K562 (cell line): ENCODE measurements around the gene LZTR1. TPM values are rescaled to one million over a fixed set of nuclear protein-coding genes. Genes with fewer than 3 reads are reported as not detected.

Experiments used
- ASH1L ChIP-seq: fragments of 450-650 bp; IDR thresholded peaks from 2 replicates; pipeline ENCODE4 v1.6.1; 2018; ENCODE audit warnings: borderline replicate concordance, mild to moderate bottlenecking, low read depth; ENCODE audit not compliant: partially characterized antibody
- CTBP1 ChIP-seq: fragments of 450-650 bp; IDR thresholded peaks from 2 replicates; pipeline ENCODE4 v1.6.1; 2016; ENCODE audit warnings: borderline replicate concordance
- ESRRA ChIP-seq: fragments of 450-650 bp; IDR thresholded peaks from 2 replicates; pipeline ENCODE4 v1.6.1; 2014; ENCODE audit warnings: low read depth, mild to moderate bottlenecking, moderate library complexity, borderline replicate concordance
- GABPB1 ChIP-seq: sonication (generic); formaldehyde crosslinking; IDR thresholded peaks from 2 replicates; pipeline ENCODE4 v1.8.0; 2022; ENCODE audit warnings: mild to moderate bottlenecking, missing genetic modification reagents
- GABPB2 ChIP-seq: fragments of 250-450 bp; sonication (Bioruptor Pico); conservative IDR thresholded peaks from 2 replicates; pipeline ENCODE4 v1.5.1; 2021; ENCODE audit warnings: mild to moderate bottlenecking
- HINFP ChIP-seq: fragments of 450-650 bp; conservative IDR thresholded peaks from 2 replicates; pipeline ENCODE4 v1.6.1; 2016; ENCODE audit warnings: missing genetic modification characterization, low read depth, mild to moderate bottlenecking, control low read depth, missing compliant biosample characterization
- IRF2 ChIP-seq: sonication (generic); formaldehyde crosslinking; IDR thresholded peaks from 2 replicates; pipeline ENCODE4 v1.8.1; 2022; ENCODE audit warnings: mild to moderate bottlenecking, missing genetic modification reagents
- MBD2 ChIP-seq: sonication (generic); IDR thresholded peaks from 2 replicates; pipeline ENCODE4 v1.6.1; 2016; ENCODE audit warnings: low read depth, borderline replicate concordance
- MITF ChIP-seq: IDR thresholded peaks from 2 replicates; pipeline ENCODE4 v1.6.1; 2014; ENCODE audit warnings: antibody characterized with exemption
- NR4A1 ChIP-seq, 2 experiments: fragments of 250-450 bp in 1 of 2; fragments of 450-650 bp in 1 of 2; sonication (Bioruptor Pico) in 1 of 2; IDR thresholded peaks; 2 replicates each; pipeline versions ENCODE4 v1.4.0 to v1.6.1; 2016 to 2020; ENCODE audit warnings: mild to moderate bottlenecking in 2 of 2, missing compliant biosample characterization in 1 of 2, missing genetic modification characterization in 1 of 2, moderate library complexity in 1 of 2
- RBBP5 ChIP-seq: fragments of 200-600 bp; sonication (generic); IDR thresholded peaks from 2 replicates; pipeline ENCODE4 v1.6.1; 2012; ENCODE audit warnings: borderline replicate concordance, mild to moderate bottlenecking, low read length, control low read depth, inconsistent platforms; ENCODE audit not compliant: insufficient read depth, poor library complexity, severe bottlenecking
- RUNX1 ChIP-seq: sonication (generic); IDR thresholded peaks from 2 replicates; pipeline ENCODE4 v1.6.1; 2016; ENCODE audit warnings: antibody characterized with exemption, low read depth
- SAP30 ChIP-seq: fragments of 200-600 bp; sonication (generic); IDR thresholded peaks from 2 replicates; pipeline ENCODE4 v1.6.1; 2012; ENCODE audit warnings: borderline replicate concordance, low read depth, mild to moderate bottlenecking, moderate library complexity, low read length, control low read depth, inconsistent platforms; ENCODE audit not compliant: insufficient read depth, poor library complexity, severe bottlenecking
- SNRNP70 ChIP-seq: fragments of 200-400 bp; formaldehyde crosslinking; optimal IDR thresholded peaks from 2 replicates; pipeline ENCODE3; 2017; ENCODE audit warnings: low read depth, low read length
- SREBF2 ChIP-seq: sonication (generic); formaldehyde crosslinking; IDR thresholded peaks from 2 replicates; pipeline ENCODE4 v1.4.0; 2020; ENCODE audit warnings: mild to moderate bottlenecking, missing genetic modification reagents
- TAF9B ChIP-seq: fragments of 450-650 bp; IDR thresholded peaks from 2 replicates; pipeline ENCODE4 v1.6.1; 2018; ENCODE audit warnings: mild to moderate bottlenecking; ENCODE audit not compliant: partially characterized antibody
- U2AF1 ChIP-seq: fragments of 200-400 bp; formaldehyde crosslinking; optimal IDR thresholded peaks from 2 replicates; pipeline ENCODE3; 2017; ENCODE audit warnings: mild to moderate bottlenecking, low read depth, low read length, moderate library complexity
- U2AF2 ChIP-seq: fragments of 200-400 bp; formaldehyde crosslinking; optimal IDR thresholded peaks from 2 replicates; pipeline ENCODE3; 2017; ENCODE audit warnings: low read depth, mild to moderate bottlenecking, low read length
- ZNF197 ChIP-seq: fragments of 200-800 bp; sonication (Bioruptor generic); IDR thresholded peaks from 2 replicates; pipeline ENCODE4 v1.6.1; 2016; ENCODE audit warnings: low read depth, missing genetic modification characterization, missing compliant biosample characterization
- ZNF316 ChIP-seq: fragments of 450-650 bp; IDR thresholded peaks from 2 replicates; pipeline ENCODE4 v1.6.1; 2016
- ZNF408 ChIP-seq: fragments of 250-450 bp; sonication (Bioruptor Pico); IDR thresholded peaks from 2 replicates; pipeline ENCODE4 v1.4.0; 2020; ENCODE audit warnings: low read depth, mild to moderate bottlenecking, moderate library complexity
- ZNF511 ChIP-seq: sonication (generic); formaldehyde crosslinking; IDR thresholded peaks from 2 replicates; pipeline ENCODE4 v1.8.0; 2022; ENCODE audit warnings: mild to moderate bottlenecking, missing genetic modification reagents
- ZNF717 ChIP-seq: fragments of 250-450 bp; sonication (Bioruptor Pico); IDR thresholded peaks from 2 replicates; pipeline ENCODE4 v1.5.0; 2021
- ZNF785 ChIP-seq: fragments of 250-450 bp; sonication (Bioruptor Pico); IDR thresholded peaks from 2 replicates; pipeline ENCODE4 v1.4.0; 2020; ENCODE audit warnings: mild to moderate bottlenecking
- polyA plus RNA-seq, 8 experiments: library from polyadenylated mRNA; depleted of rRNA in 4 of 8; stranded (reverse) in 5 of 8; unstranded in 3 of 8; fragments of >200 nt; fragmentation: Nextera tagmentation in 2 of 8; fragmentation: Illumina TruSeq in 1 of 8; extraction: Ambion mirVana in 2 of 8; extraction: Trizol in 1 of 8; gene quantifications; 2 replicates each; pipeline versions ENCODE4 v1.2.1 to v1.2.3, GENCODE V29; 2011 to 2014; ENCODE audit warnings: inconsistent platforms in 1 of 8, missing spikeins in 1 of 8
- total RNA-seq, 7 experiments: library from RNA; depleted of rRNA in 6 of 7; stranded (reverse); fragments of >200 nt in 6 of 7; fragmentation: Illumina TruSeq in 2 of 7; extraction: Trizol in 2 of 7; gene quantifications; 2 replicates each; pipeline versions ENCODE4 v1.2.1 to v1.2.3, GENCODE V29; 2011 to 2021; ENCODE audit warnings: low replicate concordance in 1 of 7
- TF ChIP-seq, protein P1 (sequence below): fragments of 450-650 bp; IDR thresholded peaks from 2 replicates; pipeline ENCODE4 v1.6.1; 2017; ENCODE audit warnings: antibody characterized with exemption

The LZTR1 gene
- total and polyA plus RNA-seq, 9 of the 15 experiments (the other 6 are each of a cell fraction or from before 2014, with no cell fraction given) = 2.2 to 135 (median 63.0) TPM

- TF ChIP-seq SREBF2 (CRISPR knock-in tag) = no peak
- no peak for TF ChIP-seq ZNF408 (CRISPR knock-in tag)
- TF ChIP-seq TAF9B = no peak
- TF ChIP-seq GABPB2 = no peak
- TF ChIP-seq NR4A1 (CRISPR knock-in tag; IDR thresholded peaks at IDR 0.05) = peak; percentile 98
- peak; percentile 85; the same call in 1 of the 2 replicates for TF ChIP-seq NR4A1 (tag; IDR thresholded peaks at IDR 0.05)
- TF ChIP-seq, protein P1, sequence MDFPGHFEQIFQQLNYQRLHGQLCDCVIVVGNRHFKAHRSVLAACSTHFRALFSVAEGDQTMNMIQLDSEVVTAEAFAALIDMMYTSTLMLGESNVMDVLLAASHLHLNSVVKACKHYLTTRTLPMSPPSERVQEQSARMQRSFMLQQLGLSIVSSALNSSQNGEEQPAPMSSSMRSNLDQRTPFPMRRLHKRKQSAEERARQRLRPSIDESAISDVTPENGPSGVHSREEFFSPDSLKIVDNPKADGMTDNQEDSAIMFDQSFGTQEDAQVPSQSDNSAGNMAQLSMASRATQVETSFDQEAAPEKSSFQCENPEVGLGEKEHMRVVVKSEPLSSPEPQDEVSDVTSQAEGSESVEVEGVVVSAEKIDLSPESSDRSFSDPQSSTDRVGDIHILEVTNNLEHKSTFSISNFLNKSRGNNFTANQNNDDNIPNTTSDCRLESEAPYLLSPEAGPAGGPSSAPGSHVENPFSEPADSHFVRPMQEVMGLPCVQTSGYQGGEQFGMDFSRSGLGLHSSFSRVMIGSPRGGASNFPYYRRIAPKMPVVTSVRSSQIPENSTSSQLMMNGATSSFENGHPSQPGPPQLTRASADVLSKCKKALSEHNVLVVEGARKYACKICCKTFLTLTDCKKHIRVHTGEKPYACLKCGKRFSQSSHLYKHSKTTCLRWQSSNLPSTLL = no peak
- TF ChIP-seq MBD2 = no peak
- peak; percentile 84 for TF ChIP-seq SAP30
- TF ChIP-seq IRF2 (CRISPR knock-in tag) = no peak
- TF ChIP-seq RBBP5 = peak; percentile 8
- TF ChIP-seq RUNX1 = no peak
- TF ChIP-seq ZNF717 = no peak
- no peak for TF ChIP-seq U2AF1
- no peak for TF ChIP-seq ZNF316
- TF ChIP-seq MITF = no peak
- TF ChIP-seq SNRNP70 = no peak
- no peak for TF ChIP-seq ESRRA
- no peak for TF ChIP-seq U2AF2
- no peak for TF ChIP-seq CTBP1
- TF ChIP-seq ZNF511 = no peak
- TF ChIP-seq HINFP (tag) = no peak
- TF ChIP-seq ZNF197 = no peak
- no peak for TF ChIP-seq GABPB1 (CRISPR knock-in tag)
- TF ChIP-seq ZNF785 (CRISPR knock-in tag) = no peak
- no peak for TF ChIP-seq ASH1L
Measured at GRCh38 chr22:21014202-21014725, 32.2 kb downstream of the LZTR1 start (continued).
